ENCODE measurements around the gene NECAB3.

The NECAB3 gene

GRCh38 chr20:33687993-33688937 lies 14.0 kb upstream of the NECAB3 start:
- DNase-seq (ENCODE audit: low read depth) = no peak
- H3K4me3 ChIP-seq (replicated peaks; ENCODE audit: low read depth, low read length) = no peak overlapping the region
- no peak for TF ChIP-seq CTCF (IDR thresholded peaks at IDR 0.05; ENCODE audit: low read length, missing control alignments)

- TF ChIP-seq CTCF (IDR thresholded peaks at IDR 0.05; ENCODE audit: low read length, missing control alignments) = no peak
- H3K4me3 ChIP-seq (replicated peaks; ENCODE audit: low read depth, low read length) = no peak overlapping the region
- DNase-seq (ENCODE audit: low read depth) = peak; percentile 78
These were observed 13.2 kb upstream of the NECAB3 start for GRCh38 chr20:33687370-33687915.

GRCh38 chr20:33686984-33687366 lies 12.7 kb upstream of the NECAB3 start:
- peak overlapping the region; percentile 35 for H3K4me3 ChIP-seq (replicated peaks; ENCODE audit: low read depth, low read length)
- no peak for TF ChIP-seq CTCF (IDR thresholded peaks at IDR 0.05; ENCODE audit: low read length, missing control alignments)
- no peak for DNase-seq (ENCODE audit: low read depth)

GRCh38 chr20:33686100-33686983 lies 12.1 kb upstream of the NECAB3 start, which contains the start of gene E2F1:
Gene E2F1, minus strand, starts transcription at chr20:33686385. Its CDS starts 121 bp downstream, at chr20:33686264.
- no peak for TF ChIP-seq CTCF (IDR thresholded peaks at IDR 0.05; ENCODE audit: low read length, missing control alignments)

GRCh38 chr20:33685328-33686099 lies 11.3 kb upstream of the NECAB3 start:
- no peak for TF ChIP-seq CTCF (IDR thresholded peaks at IDR 0.05; ENCODE audit: low read length, missing control alignments)
- no peak for DNase-seq (ENCODE audit: low read depth)
- peak overlapping the region; percentile 36 for H3K4me3 ChIP-seq (replicated peaks; ENCODE audit: low read depth, low read length)

More at GRCh38 chr20:33686100-33686983, 12.1 kb upstream of the NECAB3 start, which contains the start of gene E2F1:
- peak within 1 kb of the TSS; percentile 36 for H3K4me3 ChIP-seq (replicated peaks; ENCODE audit: low read depth, low read length)
- peak; percentile 88 for DNase-seq (ENCODE audit: low read depth)

Data from fibroblast of pulmonary artery (primary cell).